C4-2B (cell line): ENCODE results near the gene MMRN1.

ENCODE experiments used
- CTCF ChIP-seq: fragments of 450-650 bp; conservative IDR thresholded peaks from 2 replicates; pipeline ENCODE4 v1.5.1; 2017; ENCODE audit warnings: mild to moderate bottlenecking
- ZFX ChIP-seq: fragments of 450-650 bp; IDR thresholded peaks from 2 replicates; pipeline ENCODE4 v1.6.1; 2017

DNA sequence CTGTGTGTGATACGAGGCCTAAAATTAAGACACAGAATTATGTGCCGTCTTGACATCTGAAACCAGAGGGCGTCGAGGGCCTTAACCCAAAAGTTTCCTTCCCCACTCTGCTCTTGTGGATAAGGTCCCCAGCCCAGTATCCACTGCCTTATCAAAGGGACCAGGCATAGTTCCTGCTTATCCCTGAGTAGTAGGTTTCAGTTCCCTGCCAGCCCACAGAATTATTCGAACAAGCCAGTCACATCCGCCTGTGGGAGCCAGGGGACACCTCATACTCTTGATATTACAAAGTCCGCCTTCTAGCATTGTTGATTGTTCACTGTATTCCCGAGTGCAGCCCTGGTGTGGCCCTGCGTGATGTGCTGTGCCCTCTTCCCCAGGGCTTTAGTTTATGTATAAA is 5.4 kb upstream of the MMRN1 start:
- TF ChIP-seq CTCF (no peak), ZFX (no peak)
